HepG2 (cell line): ENCODE measurements around the gene C2orf42. TPM values are rescaled to one million over a fixed set of nuclear protein-coding genes. Genes with fewer than 3 reads are reported as not detected.

ENCODE experiments used
- ELK4 ChIP-seq: sonication (generic); formaldehyde crosslinking; IDR thresholded peaks from 2 replicates; pipeline ENCODE4 v1.9.0; 2021; ENCODE audit warnings: missing genetic modification reagents, borderline replicate concordance
- MAZ ChIP-seq, 2 experiments: sonication (generic) in 1 of 2; formaldehyde crosslinking in 1 of 2; IDR thresholded peaks; 2 replicates each; pipeline versions ENCODE4 v1.5.0 to v1.6.1; 2012 to 2020; ENCODE audit warnings: low read depth in 2 of 2, mild to moderate bottlenecking in 2 of 2, borderline replicate concordance in 1 of 2, improper control_type of control experiment in 1 of 2, low read length in 1 of 2, missing genetic modification reagents in 1 of 2, moderate library complexity in 1 of 2
- NKX3-1 ChIP-seq: sonication (generic); formaldehyde crosslinking; IDR thresholded peaks from 2 replicates; pipeline ENCODE4 v1.5.0; 2020; ENCODE audit warnings: missing genetic modification reagents
- NR1H2 ChIP-seq: sonication (generic); formaldehyde crosslinking; IDR thresholded peaks from 2 replicates; pipeline ENCODE4 v1.8.1; 2022; ENCODE audit warnings: low read depth, missing genetic modification reagents, borderline replicate concordance
- PAXIP1 ChIP-seq: sonication (generic); formaldehyde crosslinking; conservative IDR thresholded peaks from 2 replicates; pipeline ENCODE4 v1.4.0; 2020; ENCODE audit warnings: mild to moderate bottlenecking, missing genetic modification reagents, moderate library complexity
- RBM22 ChIP-seq: fragments of 200-400 bp; formaldehyde crosslinking; optimal IDR thresholded peaks from 2 replicates; pipeline ENCODE3; 2017; ENCODE audit warnings: mild to moderate bottlenecking, low read length, moderate library complexity
- SSRP1 ChIP-seq: IDR thresholded peaks from 2 replicates; pipeline ENCODE4 v1.6.1; 2016; ENCODE audit warnings: control low read depth
- ZBTB3 ChIP-seq: sonication (generic); formaldehyde crosslinking; IDR thresholded peaks from 2 replicates; pipeline ENCODE4 v1.4.0; 2020; ENCODE audit warnings: low read depth, mild to moderate bottlenecking, moderate library complexity, missing genetic modification reagents, borderline replicate concordance
- ZBTB4 ChIP-seq: sonication (generic); formaldehyde crosslinking; IDR thresholded peaks from 2 replicates; pipeline ENCODE4 v1.4.0; 2020; ENCODE audit warnings: missing genetic modification reagents, mild to moderate bottlenecking, borderline replicate concordance
- ZFP90 ChIP-seq: sonication (generic); formaldehyde crosslinking; IDR thresholded peaks from 2 replicates; pipeline ENCODE4 v1.8.0; 2022; ENCODE audit warnings: missing genetic modification reagents, mild to moderate bottlenecking, inconsistent platforms, borderline replicate concordance
- ZNF614 ChIP-seq: IDR thresholded peaks from 2 replicates; pipeline ENCODE4 v1.6.1; 2018; ENCODE audit warnings: missing biosample characterization, missing genetic modification reagents, inconsistent platforms, borderline replicate concordance
- ZNF775 ChIP-seq: sonication (generic); formaldehyde crosslinking; IDR thresholded peaks from 2 replicates; pipeline ENCODE4 v1.4.0; 2020; ENCODE audit warnings: missing genetic modification reagents, mild to moderate bottlenecking, moderate library complexity, borderline replicate concordance
- ZNF780A ChIP-seq: sonication (generic); formaldehyde crosslinking; IDR thresholded peaks from 2 replicates; pipeline ENCODE4 v1.8.0; 2022; ENCODE audit warnings: mild to moderate bottlenecking, missing genetic modification reagents, moderate library complexity
- ZNF782 ChIP-seq: sonication (generic); formaldehyde crosslinking; IDR thresholded peaks from 2 replicates; pipeline ENCODE4 v1.4.0; 2020; ENCODE audit warnings: missing genetic modification reagents, mild to moderate bottlenecking, borderline replicate concordance
- ZSCAN22 ChIP-seq: sonication (generic); formaldehyde crosslinking; IDR thresholded peaks from 2 replicates; pipeline ENCODE4 v1.4.0; 2020; ENCODE audit warnings: mild to moderate bottlenecking, missing genetic modification reagents
- ZXDC ChIP-seq: sonication (generic); formaldehyde crosslinking; IDR thresholded peaks from 2 replicates; pipeline ENCODE4 v1.5.0; 2020; ENCODE audit warnings: mild to moderate bottlenecking, missing genetic modification reagents
- polyA plus RNA-seq, 8 experiments: library from polyadenylated mRNA; depleted of rRNA in 3 of 8; stranded (reverse) in 7 of 8; unstranded in 1 of 8; fragments of >200 nt; fragmentation: Illumina TruSeq in 4 of 8; extraction: Trizol in 4 of 8; gene quantifications; 2 replicates each; pipeline versions ENCODE4 v1.2.1 to v1.2.3, GENCODE V29; 2011 to 2016; ENCODE audit warnings: low read depth in 4 of 8, missing spikeins in 1 of 8, mixed read lengths in 1 of 8; ENCODE audit not compliant: insufficient read depth in 1 of 8
- total RNA-seq, 5 experiments: library from RNA; depleted of rRNA; stranded (reverse); fragments of >200 nt; fragmentation: Illumina TruSeq; extraction: Trizol; gene quantifications; 2 replicates each; pipeline ENCODE4 v1.2.3, GENCODE V29; 2016; ENCODE audit warnings: low read depth in 1 of 5

Gene C2orf42
- total and polyA plus RNA-seq, 2 of the 13 experiments (the other 11 are each of a cell fraction or from before 2014, with no cell fraction given) = 9.3 to 9.9 TPM

GRCh38 chr2:70190418-70191243 is at the start of gene C2orf42 (continued):
- TF ChIP-seq ZBTB3 (CRISPR knock-in tag) (peak; percentile 85; the same call in 1 of the 2 replicates), ELK4 (CRISPR knock-in tag) (no peak), ZBTB4 (CRISPR knock-in tag) (peak; percentile 80; the same call in 1 of the 2 replicates), ZFP90 (CRISPR knock-in tag) (no peak; the same call in 1 of the 2 replicates), ZNF780A (no peak), ZNF782 (CRISPR knock-in tag) (peak; percentile 92), NKX3-1 (CRISPR knock-in tag) (peak; percentile 4; the same call in 1 of the 2 replicates), ZXDC (no peak; the same call in 1 of the 2 replicates), SSRP1 (CRISPR knock-in tag) (no peak; the same call in 1 of the 2 replicates), ZSCAN22 (no peak), ZNF614 (CRISPR knock-in tag) (peak; percentile 63; the same call in 1 of the 2 replicates), PAXIP1 (CRISPR knock-in tag) (peak; percentile 73), NR1H2 (CRISPR knock-in tag) (peak; percentile 77; the same call in 1 of the 2 replicates), MAZ (IDR thresholded peaks at IDR 0.05; ENCODE audit: borderline replicate concordance, low read depth, low read length) (peak; percentile 30), MAZ (CRISPR knock-in tag; IDR thresholded peaks at IDR 0.05; ENCODE audit: low read depth) (peak; percentile 89), RBM22 (peak; percentile 71), ZNF775 (CRISPR knock-in tag) (no peak; the same call in 1 of the 2 replicates)
